Osteocyte (in vitro differentiated cells): ENCODE results near the gene OR1F1. TPM values are rescaled to one million over a fixed set of nuclear protein-coding genes. Genes with fewer than 3 reads are reported as not detected.

Experiments used
- DNase-seq: peaks from one replicate; pipeline ENCODE4 v3.0.0; 2021; ENCODE audit warnings: mixed read lengths; ENCODE audit not compliant: unreplicated experiment; ENCODE audit errors: extremely low spot score
- H3K27ac Mint-ChIP-seq: one replicate; pipeline ENCODE4 v1.8.0; 2021; ENCODE audit warnings: mild to moderate bottlenecking, mixed read lengths; ENCODE audit not compliant: unreplicated experiment
- H3K27me3 Mint-ChIP-seq: one replicate; pipeline ENCODE4 v1.8.0; 2021; ENCODE audit warnings: mixed read lengths; ENCODE audit not compliant: unreplicated experiment
- H3K36me3 Mint-ChIP-seq: one replicate; pipeline ENCODE4 v1.8.0; 2021; ENCODE audit warnings: mixed read lengths; ENCODE audit not compliant: unreplicated experiment
- H3K4me1 Mint-ChIP-seq: one replicate; pipeline ENCODE4 v1.8.0; 2021; ENCODE audit warnings: mixed read lengths; ENCODE audit not compliant: unreplicated experiment
- H3K4me3 Mint-ChIP-seq: one replicate; pipeline ENCODE4 v1.8.0; 2021; ENCODE audit warnings: mild to moderate bottlenecking, moderate library complexity, mixed read lengths; ENCODE audit not compliant: unreplicated experiment
- H3K9me3 Mint-ChIP-seq: one replicate; pipeline ENCODE4 v1.8.0; 2021; ENCODE audit warnings: mixed read lengths; ENCODE audit not compliant: unreplicated experiment
- total RNA-seq: library from RNA; stranded (reverse); gene quantifications from 2 replicates; pipeline ENCODE4 v1.2.1, GENCODE V29; 2021
- TF ChIP-seq, protein P1 (sequence below): fragments of 200-600 bp; sonication (generic); IDR thresholded peaks from 2 replicates; pipeline ENCODE4 v1.5.0; 2021; ENCODE audit warnings: antibody characterized with exemption, mild to moderate bottlenecking, moderate library complexity

Gene OR1F1
- total RNA-seq, 1 donor from 2014 or later = not detected

DNA sequence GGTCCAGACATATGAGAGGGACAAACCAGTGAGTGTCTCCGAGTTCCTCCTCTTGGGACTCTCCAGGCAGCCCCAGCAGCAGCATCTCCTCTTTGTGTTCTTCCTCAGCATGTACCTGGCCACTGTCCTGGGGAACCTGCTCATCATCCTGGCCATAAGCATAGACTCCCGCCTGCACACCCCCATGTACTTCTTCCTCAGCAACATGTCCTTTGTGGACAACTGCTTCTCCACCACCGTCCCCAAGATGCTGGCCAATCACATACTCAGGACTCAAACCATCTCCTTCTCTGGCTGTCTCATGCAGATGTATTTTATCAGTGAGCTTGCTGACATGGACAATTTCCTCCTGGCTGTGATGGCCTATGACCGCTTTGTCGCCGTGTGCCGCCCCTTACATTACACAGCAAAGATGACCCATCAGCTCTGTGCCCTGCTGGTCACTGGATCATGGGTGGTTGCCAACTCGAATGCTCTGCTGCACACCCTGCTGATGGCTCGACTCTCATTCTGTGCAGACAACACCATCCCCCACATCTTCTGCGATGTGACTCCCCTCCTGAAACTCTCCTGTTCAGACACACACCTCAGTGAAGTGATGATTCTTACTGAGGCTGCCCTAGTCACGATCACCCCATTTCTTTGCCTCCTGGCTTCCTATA lies 27.7 kb downstream of the OR1F1 start:
- peaks cover 6% of the 10 kb centered on the region for H3K27me3 Mint-ChIP-seq
- H3K36me3 Mint-ChIP-seq = no peaks in the 10 kb centered on the region
- TF ChIP-seq, protein P1, sequence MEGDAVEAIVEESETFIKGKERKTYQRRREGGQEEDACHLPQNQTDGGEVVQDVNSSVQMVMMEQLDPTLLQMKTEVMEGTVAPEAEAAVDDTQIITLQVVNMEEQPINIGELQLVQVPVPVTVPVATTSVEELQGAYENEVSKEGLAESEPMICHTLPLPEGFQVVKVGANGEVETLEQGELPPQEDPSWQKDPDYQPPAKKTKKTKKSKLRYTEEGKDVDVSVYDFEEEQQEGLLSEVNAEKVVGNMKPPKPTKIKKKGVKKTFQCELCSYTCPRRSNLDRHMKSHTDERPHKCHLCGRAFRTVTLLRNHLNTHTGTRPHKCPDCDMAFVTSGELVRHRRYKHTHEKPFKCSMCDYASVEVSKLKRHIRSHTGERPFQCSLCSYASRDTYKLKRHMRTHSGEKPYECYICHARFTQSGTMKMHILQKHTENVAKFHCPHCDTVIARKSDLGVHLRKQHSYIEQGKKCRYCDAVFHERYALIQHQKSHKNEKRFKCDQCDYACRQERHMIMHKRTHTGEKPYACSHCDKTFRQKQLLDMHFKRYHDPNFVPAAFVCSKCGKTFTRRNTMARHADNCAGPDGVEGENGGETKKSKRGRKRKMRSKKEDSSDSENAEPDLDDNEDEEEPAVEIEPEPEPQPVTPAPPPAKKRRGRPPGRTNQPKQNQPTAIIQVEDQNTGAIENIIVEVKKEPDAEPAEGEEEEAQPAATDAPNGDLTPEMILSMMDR = no peak
- peaks cover 4% of the 10 kb centered on the region for H3K9me3 Mint-ChIP-seq
- no peak overlapping the region for H3K4me3 Mint-ChIP-seq
- no peak for DNase-seq
- H3K27ac Mint-ChIP-seq = no peak overlapping the region
- H3K4me1 Mint-ChIP-seq = no peaks in the 10 kb centered on the region

DNA sequence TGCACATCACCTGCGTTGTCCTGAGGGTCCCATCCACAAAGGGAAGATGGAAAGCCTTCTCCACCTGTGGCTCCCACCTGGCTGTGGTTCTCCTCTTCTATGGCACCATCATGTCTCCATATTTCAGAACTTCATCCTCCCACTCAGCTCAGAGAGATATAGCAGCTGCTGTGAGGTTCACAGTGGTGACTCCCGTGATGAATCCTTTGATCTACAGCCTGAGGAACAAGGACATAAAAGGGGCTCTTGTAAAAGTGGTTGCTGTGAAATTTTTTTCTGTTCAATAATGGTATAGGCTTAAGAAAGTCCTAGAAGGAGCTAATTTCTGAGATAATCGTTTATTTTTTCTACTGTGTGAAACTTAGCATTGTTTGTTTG lies 28.2 kb downstream of the OR1F1 start:
- TF ChIP-seq, protein P1 = no peak
- H3K4me1 Mint-ChIP-seq = no peaks in the 10 kb centered on the region
- no peak for DNase-seq
- H3K9me3 Mint-ChIP-seq = peaks cover 4% of the 10 kb centered on the region
- no peak overlapping the region for H3K27ac Mint-ChIP-seq
- H3K4me3 Mint-ChIP-seq = no peak overlapping the region
- peaks cover 6% of the 10 kb centered on the region for H3K27me3 Mint-ChIP-seq
- no peaks in the 10 kb centered on the region for H3K36me3 Mint-ChIP-seq

DNA sequence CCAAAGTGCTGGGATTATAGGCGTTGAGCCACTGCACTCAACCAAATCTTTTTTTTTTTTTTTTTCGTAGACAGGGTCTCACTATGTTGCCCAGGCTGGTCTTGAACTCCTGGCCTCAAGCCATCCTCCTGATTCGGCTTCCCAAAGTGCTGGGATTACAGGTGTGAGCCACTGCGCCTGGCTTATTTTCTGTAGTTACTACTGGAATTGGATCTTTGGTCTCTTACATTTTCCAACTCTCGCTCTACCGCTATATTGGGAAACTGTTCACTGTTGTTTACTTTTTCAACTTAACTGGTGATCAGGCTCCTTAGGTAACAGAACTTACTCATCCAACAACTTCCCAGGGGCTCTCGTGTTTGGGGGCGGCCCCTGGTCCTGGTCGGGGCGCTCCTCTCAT lies 32.8 kb downstream of the OR1F1 start:
- H3K27ac Mint-ChIP-seq = no peak overlapping the region
- H3K4me3 Mint-ChIP-seq = no peak overlapping the region
- no peak for DNase-seq
- TF ChIP-seq, protein P1 = no peak
- H3K9me3 Mint-ChIP-seq = peaks cover 33% of the 10 kb centered on the region
- no peaks in the 10 kb centered on the region for H3K4me1 Mint-ChIP-seq
- H3K27me3 Mint-ChIP-seq = peaks cover 3% of the 10 kb centered on the region
- H3K36me3 Mint-ChIP-seq = peaks cover 43% of the 10 kb centered on the region

DNA sequence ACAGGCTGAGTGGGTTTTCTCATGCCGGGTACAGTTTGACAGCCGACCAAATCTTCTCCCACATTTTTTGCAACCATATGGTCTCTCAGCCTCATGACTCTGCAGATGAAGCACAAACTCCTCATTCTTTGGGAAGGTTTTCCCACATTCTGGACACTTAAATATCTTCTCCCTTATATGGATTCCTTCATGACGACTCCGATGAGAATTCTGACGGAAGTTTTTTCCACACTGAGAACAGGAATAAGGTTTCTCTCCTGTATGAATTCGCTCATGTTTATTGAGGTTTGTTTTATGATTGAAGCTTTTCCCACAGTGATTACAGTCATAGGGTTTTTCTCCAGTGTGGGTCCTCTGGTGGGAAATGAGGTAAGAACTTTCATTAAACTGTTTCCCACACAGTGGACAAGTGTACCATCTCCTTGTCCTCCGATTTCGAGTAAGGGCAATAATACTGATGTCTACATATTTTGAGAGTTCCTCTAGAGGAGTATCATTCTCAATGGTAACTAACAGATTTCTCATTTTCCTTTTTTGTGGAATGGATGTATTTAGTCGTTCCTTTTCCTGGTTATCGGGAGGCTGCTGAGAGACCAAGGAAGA lies 36.0 kb downstream of the OR1F1 start:
- Mint-ChIP-seq H3K27me3 (no peaks in the 10 kb centered on the region), H3K4me3 (no peak overlapping the region), H3K27ac (no peak overlapping the region), H3K4me1 (no peaks in the 10 kb centered on the region), H3K9me3 (peaks cover 43% of the 10 kb centered on the region), H3K36me3 (peaks cover 71% of the 10 kb centered on the region)
- TF ChIP-seq, protein P1 = no peak
- no peak for DNase-seq

DNA sequence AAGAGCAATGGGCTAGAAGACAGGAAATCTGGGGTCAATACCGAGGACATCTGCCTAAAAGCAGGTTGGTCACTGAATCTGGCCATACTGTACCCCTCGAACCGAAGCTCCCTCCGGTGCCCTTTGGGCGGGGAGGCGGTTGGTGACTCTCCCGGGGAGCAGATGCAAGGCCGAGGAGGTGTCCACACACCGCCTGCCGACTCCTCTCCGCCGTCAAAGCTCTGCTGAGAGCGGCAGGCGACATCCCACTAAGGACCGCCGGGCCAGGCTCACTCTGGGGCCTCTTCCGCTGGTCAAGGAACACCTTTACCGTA lies 46.5 kb downstream of the OR1F1 start:
- DNase-seq = no peak
- H3K36me3 Mint-ChIP-seq = peaks cover 32% of the 10 kb centered on the region
- peaks cover 26% of the 10 kb centered on the region for H3K9me3 Mint-ChIP-seq
- TF ChIP-seq, protein P1 = no peak
- peak overlapping the region; percentile 94 for H3K4me3 Mint-ChIP-seq
- H3K27me3 Mint-ChIP-seq = no peaks in the 10 kb centered on the region
- H3K4me1 Mint-ChIP-seq = peaks cover 13% of the 10 kb centered on the region
- H3K27ac Mint-ChIP-seq = peak overlapping the region; percentile 99
